Measurements from ENCODE around the gene SLC38A11.
"Not testable (repeated sequence)": the region's sequence is repeated elsewhere in the genome, so short reads cannot be mapped to it uniquely, and the experiment has no call there.

DNA sequence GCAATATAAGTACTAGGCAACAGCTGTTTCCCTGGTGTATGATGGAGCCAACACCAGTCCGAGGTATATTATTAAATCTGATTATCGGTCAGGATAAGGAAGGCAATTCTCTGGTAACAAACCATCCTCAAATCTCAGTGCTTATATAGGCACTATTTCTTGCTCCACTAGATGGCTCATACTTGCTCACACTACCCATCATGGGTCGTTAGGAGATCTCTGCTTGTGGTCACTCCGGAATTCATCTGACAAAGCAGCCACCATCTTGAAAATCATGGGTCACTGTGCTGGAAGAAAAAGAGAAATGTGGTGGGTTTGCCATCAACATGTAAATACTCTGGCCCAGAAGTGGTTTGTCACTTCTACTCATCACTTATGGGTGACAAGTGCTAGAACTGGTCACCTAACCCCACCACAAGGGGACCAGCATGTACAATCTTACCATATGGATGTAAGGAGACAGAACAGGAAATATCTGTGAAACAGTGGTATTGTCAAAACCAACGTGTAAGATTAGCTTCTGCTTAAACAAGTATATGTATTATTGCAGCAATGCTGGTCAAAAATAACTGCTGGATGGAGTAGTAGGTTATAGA lies 21.6 kb upstream of the SLC38A11 start:
- TF ChIP-seq CTBP1 (IDR thresholded peaks at IDR 0.05; ENCODE audit: borderline replicate concordance); FOXK2 (IDR thresholded peaks at IDR 0.05); ZNF384 (IDR thresholded peaks at IDR 0.05); FOXM1 (IDR thresholded peaks at IDR 0.05; ENCODE audit: borderline replicate concordance); BHLHE40 (IDR thresholded peaks at IDR 0.05; ENCODE audit: borderline replicate concordance); SUZ12 (IDR thresholded peaks at IDR 0.05); HDGF (IDR thresholded peaks at IDR 0.05; ENCODE audit: borderline replicate concordance); NFRKB (IDR thresholded peaks at IDR 0.05): not testable (repeated sequence)
- TF ChIP-seq, protein P1, sequence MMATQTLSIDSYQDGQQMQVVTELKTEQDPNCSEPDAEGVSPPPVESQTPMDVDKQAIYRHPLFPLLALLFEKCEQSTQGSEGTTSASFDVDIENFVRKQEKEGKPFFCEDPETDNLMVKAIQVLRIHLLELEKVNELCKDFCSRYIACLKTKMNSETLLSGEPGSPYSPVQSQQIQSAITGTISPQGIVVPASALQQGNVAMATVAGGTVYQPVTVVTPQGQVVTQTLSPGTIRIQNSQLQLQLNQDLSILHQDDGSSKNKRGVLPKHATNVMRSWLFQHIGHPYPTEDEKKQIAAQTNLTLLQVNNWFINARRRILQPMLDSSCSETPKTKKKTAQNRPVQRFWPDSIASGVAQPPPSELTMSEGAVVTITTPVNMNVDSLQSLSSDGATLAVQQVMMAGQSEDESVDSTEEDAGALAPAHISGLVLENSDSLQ (IDR thresholded peaks at IDR 0.05) = not testable (repeated sequence)
